HG02642 (cell line): Measurements from ENCODE around the gene CRABP2.
A peak's percentile ranks its signal among the peaks of the same experiment; 100 is the strongest.

Experiments
- ATAC-seq: cut with Tn5 transposase; IDR thresholded peaks from one replicate; pipeline ENCODE4 v1.9.1; 2021; ENCODE audit warnings: mild to moderate bottlenecking; ENCODE audit not compliant: unreplicated experiment, poor library complexity

Gene CRABP2

DNA sequence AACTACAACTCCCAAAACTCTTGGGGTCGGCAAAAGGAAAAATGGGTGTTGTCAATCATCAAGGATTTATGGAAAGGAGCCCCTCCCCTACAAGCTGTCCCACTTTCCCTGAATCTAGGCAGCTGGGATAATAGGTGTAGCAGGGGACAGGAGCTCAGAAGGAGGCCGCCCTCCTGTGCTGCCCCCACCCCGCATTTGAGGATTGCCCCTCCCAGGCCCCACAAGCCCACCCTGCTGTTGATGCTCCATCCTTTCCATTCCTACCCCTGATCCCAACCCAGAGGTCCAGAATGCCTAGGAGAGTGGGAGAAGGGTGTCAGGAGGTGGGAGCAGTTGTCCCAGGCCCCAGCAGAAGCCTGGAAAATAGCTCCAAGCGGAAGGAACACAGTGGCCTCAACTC, 37.4 kb upstream of the CRABP2 start:
- ATAC-seq, result no peak

DNA sequence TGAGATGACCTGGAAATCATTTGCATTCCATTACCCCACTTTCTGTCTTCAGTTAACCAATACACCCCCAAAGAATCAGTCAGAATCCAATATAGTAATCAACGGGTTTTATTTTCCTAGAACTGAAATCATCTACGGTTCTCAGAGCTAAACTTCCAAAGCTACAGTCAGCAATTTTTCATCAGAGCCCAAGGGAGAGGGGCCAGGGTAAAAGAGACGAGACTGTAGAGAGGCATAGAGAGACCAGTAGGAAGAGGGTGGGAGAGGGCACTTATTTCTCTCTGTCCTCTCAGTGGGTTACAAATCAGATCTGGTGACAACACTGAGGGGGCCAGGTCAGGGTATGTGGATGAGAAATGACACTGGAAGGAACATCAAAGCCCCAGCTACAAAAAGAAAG, 36.6 kb upstream of the CRABP2 start:
- no peak for ATAC-seq

DNA sequence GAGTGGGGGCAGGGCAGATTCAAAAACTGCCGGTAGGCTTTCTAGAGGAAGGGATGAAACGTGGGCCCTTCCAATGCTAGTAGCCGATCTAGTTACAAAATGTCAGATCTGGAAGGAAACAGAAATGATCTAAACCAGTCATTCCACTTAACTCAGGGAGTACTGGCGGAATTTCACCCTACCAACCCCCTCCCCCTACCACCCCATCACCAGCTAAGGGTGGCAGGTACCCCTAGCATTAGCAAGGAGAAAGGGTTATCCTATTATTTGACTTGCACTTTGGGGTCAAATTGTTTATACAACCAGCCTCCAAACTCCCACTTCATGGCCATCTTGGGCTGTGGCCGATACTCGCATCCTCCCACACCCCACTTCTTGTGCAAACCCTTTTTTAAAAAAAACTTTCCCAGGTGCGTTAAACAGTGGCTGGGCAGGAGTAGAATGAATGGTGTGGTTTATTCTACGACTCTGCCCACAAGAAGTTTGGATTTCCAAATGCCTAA, 36.1 kb upstream of the CRABP2 start:
- no peak for ATAC-seq

DNA sequence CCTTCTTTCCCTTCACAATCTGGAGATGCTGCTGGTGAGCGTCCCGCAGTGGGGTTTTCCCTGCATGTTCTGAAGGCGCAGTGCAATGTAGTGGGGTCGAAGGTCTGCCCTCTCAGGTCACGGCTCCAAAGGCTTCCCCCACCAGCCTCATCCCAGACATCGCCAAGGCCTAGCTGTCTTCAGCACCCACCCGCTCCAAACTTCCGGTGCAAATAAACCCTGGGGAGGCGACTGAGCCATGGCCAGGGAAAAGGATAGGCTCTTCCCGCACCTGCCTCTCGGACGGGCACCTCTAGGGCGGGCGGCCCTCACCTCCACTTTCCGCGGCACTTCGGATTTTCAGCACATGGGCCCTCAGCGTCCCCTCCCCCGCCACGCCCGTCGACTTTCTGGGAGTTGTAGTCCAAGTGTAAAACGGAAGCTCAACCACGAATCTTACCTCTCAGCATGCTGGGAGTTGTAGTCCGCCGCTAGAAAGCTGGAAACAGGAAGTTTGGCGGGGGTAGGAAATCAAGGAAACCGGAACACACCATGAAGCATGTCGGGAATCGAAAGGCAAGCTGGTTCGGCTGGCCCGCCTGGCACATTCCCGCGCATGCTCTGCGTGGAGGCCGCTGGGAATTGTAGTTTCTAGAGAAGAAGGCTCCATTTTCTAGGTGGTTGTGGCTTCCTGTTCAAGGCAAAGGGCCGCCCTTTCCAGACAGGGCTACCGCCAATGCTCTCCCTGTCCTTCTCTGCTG, 35.5 kb upstream of the CRABP2 start, which contains the start of gene MRPL24:
Gene MRPL24 (minus strand): TSS at position 348 of the 740 bp plus-strand sequence. CDS start 2,384 bp downstream, outside the sequence.
- peak; percentile 87 for ATAC-seq

DNA sequence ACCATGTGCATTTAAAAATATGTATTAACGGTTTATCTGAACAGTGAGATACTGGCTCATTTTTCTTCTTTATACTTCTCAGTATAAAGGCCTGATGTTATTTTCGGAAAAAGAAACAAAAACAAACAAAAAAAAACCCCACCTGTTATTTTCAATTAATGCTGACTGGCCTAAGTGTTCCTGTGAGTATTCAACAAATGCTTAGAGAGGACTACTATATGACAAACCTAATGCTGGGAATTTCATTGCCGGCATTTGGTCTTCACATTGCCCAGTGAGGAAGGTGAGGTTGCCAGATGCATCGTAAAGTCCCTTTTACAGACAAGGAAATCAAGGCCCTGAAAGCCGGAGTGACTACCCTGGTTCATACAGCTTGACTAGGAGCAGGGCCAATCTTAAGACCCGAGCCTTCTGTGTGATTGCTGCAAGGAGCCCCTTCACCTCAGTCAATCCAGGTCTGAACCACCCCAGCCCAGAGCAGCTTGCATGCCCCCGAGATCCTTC, 34.9 kb upstream of the CRABP2 start:
- ATAC-seq, result no peak

DNA sequence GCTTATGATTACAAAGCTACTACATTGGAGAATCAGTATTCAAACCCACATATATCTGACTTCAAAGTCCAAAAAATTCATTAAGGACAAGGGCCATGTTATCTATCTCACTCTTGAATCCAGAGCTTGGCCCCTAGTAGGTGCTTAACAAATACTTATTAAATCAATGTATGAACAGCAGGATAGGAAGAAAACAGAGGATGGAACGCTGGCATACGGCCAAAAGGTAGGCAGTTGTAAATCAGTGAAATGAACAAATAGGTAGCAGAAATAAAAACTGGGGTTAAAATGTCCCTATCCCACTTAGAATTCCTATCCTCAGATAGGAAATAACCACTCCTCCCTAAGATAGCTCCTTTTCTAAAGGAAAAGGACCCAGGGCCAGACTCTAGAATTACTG, 33.5 kb upstream of the CRABP2 start:
- no peak for ATAC-seq

DNA sequence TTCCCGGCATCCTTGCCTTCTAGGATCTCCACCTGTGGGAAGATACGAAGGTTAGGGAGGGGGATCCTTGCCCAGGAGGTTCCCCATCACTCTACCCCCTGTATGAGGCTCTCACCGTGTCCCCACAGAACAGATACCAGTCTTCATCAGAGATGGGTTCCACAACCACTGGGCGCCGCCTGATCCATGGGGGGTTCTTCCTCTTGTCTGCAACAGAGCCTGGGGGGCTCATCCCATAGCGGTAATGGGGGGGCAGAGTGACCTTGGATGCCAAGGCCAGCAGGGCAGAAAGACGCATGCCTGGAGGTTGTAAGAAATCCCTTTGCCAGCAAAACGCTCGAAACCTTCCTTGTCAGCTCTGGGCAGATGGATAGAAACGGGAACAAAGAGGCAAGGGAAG, 33.0 kb upstream of the CRABP2 start:
- ATAC-seq, result no peak

DNA sequence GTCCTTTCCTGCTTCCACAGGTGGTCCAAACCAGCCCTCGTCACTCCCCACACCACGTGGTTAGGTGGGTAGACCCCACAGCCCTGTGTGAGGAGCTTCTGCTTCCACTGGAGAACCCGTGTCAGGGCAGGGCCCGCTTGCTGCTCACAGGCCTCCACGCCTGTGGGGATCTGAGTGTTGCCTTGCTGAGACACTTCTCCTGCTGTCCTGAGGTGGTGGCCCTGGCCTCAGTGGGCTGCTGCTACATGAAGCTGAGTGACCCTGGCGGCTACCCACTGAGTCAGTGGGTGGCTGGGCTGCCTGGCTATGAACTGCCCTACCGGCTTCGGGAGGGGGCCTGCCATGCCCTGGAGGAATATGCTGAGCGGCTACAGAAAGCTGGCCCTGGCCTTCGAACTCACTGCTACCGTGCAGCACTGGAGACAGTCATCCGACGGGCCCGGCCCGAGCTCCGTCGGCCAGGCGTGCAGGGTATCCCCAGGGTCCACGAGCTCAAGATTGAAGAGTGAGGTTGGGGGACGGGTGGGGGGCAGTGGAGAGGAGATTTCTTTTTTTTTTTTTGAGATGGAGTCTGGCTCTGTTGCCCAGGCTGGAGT, 28.7 kb upstream of the CRABP2 start:
- ATAC-seq, result no peak

DNA sequence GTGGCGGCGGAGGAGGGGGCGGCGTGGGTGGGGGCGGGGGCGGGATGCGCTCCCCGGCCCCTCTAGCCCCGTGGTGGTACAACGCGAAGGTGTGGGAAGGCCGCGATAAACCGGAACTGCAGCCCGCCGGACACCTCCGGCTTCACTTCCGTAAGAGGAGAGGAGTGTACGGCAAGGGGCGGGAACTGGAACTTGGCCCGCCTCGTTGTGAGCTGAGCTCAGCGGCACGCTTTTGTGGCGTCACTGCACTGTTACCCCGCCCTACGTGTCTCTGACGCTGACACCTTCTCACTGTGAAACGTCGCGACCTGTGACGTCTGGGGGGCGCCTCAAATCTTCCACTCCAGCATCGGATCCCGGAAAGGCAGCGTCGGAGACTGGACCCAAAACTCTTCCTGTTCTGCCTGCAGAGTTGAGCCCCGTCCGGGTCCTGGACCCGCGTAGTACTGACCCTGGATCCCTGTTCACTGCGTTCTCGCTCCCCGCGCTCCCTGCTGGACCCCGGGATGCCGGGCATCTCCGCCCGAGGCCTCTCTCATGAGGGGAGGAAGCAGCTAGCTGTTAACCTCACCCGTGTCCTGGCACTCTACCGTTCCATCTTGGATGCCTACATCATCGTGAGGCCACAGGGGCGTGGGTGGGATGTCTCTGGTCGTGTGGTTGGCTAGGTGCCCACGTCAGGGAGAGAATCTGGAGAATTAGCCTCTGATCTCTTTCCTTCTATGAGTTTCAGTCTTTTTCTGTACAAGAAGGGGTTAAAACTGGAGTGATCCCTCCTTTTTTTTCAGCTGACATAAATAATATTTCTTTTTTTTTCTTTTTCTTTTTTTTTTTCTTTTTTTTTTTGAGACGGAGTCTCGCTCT, 23.4 kb upstream of the CRABP2 start, which contains the start of gene ISG20L2:
Gene ISG20L2 (minus strand): TSS at position 168 of the 864 bp plus-strand sequence. CDS start 1,114 bp downstream, outside the sequence.
- peak; percentile 89 for ATAC-seq

DNA sequence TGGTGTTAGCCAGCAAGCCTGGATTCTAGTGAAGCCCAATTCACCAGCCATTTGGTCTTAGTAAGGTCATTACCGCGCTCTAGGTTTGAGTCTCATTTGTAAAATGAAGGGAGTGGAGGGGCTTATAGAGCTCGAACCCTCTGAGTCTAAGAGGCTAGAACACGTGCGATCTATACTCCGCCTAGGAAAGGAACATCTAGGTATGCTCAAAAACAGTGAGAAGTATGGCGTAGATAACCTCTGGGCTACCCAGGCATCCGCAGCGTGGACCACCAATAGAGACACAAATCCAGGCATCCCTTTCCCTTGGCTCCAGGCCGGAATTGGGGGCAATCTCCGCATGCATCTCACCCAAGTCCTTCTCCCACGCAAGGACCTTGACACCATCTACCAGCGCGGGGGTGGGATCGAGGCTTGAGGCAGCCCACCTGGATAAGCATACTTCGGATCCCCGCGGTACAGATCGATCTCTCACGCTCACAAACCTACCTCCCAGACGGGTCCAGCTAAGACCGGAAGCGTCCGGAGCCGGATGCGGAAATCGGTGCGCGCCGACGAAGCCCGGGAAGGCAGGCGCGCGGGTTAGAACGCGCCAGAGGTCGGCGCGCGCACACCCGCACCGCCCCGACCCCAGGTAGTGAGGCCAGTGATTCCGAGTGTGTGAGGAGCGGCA, 22.7 kb upstream of the CRABP2 start, which contains the start of gene METTL25B:
Gene METTL25B (plus strand): TSS at position 544 of the 673 bp plus-strand sequence. CDS start 636 bp downstream, outside the sequence.
- peak; percentile 64 for ATAC-seq

DNA sequence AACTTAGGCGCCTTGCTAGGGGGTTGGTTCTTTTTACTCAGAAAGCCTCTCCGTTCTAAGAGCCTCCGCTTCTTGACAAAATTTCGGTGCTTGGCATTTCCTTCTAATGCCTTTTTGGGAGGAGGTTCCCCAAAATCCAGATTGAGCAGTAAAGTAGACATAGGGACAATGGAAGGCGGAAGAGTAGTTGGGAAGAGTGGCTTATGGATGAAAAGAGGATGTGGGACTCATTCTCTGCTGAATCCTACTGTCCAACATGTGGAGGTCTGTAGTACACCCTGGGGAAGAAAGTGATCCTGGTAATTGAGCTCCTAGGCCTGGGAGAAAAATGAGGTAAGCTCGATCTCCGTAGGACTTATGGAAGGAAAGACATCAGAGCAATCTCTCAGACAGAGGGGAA, 22.1 kb upstream of the CRABP2 start:
- ATAC-seq, result no peak

DNA sequence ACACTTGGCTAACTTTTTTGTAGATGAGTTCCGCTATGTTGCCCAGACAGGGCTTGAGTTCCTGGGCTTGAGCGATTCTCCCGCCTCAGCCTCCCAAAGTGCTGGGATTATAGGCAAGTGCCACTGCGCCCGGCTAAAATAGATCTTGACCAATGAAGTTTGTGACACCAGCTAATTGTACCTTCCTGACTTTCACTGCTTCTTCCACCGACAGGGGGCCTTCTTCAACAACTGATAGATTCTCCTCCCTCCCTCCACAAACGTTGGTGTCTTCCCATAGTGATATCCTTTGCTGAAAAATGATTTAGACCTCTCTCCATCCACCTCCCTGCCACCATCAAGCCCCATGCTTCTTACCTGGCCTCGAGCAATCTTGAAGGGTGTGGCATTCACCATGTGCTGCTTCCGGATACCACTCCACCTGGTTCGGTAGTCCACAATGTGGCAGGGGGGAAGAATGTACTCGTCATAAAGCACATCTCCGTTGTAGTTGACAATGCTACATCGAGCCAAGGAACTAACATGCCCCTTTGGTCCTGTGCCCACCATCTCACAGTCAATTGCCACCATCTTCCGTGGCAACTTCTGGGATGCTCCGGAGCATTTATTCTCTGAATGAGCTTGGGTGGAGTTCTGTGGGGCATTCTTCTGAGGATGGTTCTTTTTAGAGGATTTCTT, 21.3 kb upstream of the CRABP2 start:
- no peak for ATAC-seq

DNA sequence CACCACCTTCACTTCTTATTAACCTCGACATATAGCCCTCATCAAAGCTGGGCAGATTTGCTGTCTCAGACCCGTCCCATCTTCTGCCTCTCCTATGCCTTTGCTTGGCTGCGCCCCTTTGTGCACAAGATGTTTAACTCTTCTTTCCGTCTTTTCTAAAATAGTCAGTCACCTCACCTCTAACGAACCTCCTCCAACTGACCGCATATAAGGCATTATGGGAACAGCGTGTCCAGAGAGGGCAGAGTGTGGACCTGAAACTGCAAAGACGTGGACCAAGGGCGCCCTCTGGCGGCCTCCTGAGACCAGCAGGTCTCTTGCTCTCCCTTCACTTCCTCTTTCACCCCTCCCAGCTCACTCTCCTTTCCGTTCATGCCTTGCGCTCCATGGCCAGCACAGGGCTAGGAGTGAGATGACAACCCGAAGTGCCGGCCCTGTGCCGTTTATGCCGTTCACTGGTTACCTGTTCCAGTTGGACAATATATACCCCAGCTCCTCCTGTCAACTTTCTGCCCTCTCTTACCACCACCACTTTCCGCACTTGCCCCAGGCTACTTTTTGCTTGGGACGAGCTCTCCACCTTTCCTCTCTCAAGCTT, 20.4 kb upstream of the CRABP2 start:
- ATAC-seq, result no peak

DNA sequence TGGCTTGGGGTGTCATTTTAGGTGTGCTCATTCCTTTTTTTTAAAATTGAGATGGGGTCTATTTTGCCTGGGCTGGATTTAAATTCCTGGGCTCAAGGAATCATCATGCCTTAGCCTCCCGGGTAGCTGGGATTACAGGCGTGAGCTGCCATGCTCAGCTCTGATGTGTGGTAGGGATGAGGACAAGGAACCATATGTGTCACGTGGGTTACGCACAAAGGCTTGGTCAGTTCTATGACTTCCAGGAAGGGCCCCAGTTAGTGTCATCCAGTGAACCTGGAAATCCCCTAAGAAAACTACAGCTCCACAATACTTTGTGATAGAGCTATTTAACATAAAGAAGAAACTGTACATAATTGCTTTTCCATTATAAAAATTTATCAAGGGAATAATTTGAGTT, 16.2 kb upstream of the CRABP2 start:
- ATAC-seq, result no peak

DNA sequence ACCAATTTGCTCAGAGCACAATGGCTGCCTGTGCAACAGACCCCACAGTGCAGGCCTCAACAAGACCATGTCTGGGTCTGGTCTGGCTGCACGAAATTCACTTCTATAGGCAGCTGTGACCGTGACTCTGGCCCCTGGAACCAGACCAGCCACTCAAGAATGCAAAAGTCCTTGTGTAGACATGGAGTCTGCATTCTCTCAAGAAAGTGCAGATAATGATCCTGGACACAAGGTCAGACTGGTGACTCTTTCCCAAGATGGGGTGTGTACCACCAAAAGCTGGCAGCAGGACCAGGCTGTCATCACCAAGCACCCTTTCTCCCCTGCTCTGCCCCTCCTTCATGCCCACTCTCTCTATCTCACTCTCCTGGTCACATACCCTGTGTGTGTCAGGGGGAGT, 15.7 kb upstream of the CRABP2 start:
- ATAC-seq, result no peak

DNA sequence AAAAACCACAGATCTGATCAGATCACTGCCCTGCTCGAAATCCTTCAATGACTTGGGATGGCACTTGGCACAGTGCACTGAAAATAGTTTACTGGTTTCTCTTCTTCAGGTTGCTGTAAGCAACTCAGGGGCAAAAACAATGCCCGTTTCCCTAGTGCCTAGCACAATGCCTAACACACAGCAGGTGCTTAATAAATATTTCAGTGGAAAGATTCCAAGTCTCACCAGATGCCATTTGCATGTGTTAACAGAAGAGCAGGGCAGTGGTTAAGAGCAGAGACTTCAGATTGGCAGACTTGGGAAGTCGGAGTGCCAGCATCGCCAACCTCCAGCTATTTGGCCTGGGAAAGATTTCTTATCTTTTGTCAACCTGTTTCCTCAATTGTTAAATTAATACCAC, 12.0 kb upstream of the CRABP2 start:
- no peak for ATAC-seq

DNA sequence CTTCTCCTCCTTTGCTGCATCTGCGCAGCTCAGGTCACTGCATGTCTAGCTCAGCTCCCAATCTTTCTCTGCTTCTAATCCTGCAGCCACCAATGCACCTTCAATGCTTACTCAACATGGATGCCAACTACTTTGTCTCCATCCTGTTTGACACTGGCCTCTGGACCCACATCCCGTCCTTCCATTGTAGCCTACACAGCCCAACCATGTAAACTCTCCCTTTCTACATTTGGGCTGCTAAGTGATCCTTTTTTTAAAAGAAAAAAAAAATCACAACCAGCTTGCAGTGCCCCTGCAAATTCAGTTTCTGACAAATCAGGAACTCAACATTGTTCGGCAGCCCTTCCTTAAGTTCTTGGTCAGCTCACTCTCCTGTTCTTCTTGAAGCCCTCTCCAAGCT, 9.4 kb upstream of the CRABP2 start:
- no peak for ATAC-seq

DNA sequence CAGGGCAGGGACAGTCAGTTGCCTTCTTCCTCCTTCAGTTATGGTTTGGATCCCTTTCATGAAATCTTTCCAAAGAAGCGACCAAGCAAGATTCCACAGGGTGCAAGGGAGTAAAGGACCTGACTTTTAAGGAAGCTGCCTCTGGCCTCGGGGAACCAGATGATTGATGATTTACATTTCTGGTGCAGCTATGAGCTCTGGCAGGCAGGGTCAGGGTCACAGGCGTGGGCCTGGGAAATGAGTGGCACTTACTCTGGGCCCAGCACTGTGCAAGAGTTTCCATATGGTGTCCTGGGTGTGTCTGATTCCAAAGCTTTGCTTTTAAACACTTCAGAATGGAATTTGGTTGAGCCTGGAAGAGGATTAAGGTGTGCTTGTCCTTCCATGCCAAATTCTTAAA, 7.2 kb upstream of the CRABP2 start:
- ATAC-seq, result no peak
